ENCODE measurements around the gene SPATS2. TPM values are rescaled to one million over a fixed set of nuclear protein-coding genes. Genes with fewer than 3 reads are reported as not detected.

Gene SPATS2
- total RNA-seq, 4 donors from 2014 or later = 24.7 to 37.8 (median 30.1) TPM

GRCh38 chr12:49336645-49337584 lies 30.3 kb upstream of the SPATS2 start, which contains the start of gene C1QL4:
TSS of gene C1QL4 (minus strand) at chr12:49337188. CDS start at chr12:49336477, 711 bp downstream.
- H3K9me3 ChIP-seq = no peaks in the 10 kb centered on the region
- peak; percentile 81 to 84 for DNase-seq
- 2% methylated on average over 18 to 33 of the region's 65 CpGs for WGBS, 2 donors
- H3K27ac ChIP-seq = no peak within 1 kb of the TSS
- intact Hi-C loops (cut with DNase I) = no loop called here
- peaks cover 3 to 33% of the 10 kb centered on the region in 2 donors for H3K4me1 ChIP-seq
- H3K27me3 ChIP-seq = peaks cover 7% of the 10 kb centered on the region
- no peaks in the 10 kb centered on the region for H3K36me3 ChIP-seq
- H3K4me3 ChIP-seq (replicated peaks in 1 of 3) = peak within 1 kb of the TSS in 1 of 3 donors; percentile 27
- TF ChIP-seq POLR2A (IDR thresholded peaks at IDR 0.05) (no peak), CTCF (IDR thresholded peaks at IDR 0.05) (peak; percentile 51 to 99 (median 84))

GRCh38 chr12:49338830-49339463 lies 28.3 kb upstream of the SPATS2 start:
- Histone ChIP-seq H3K27me3 (peaks cover 7% of the 10 kb centered on the region), H3K36me3 (no peaks in the 10 kb centered on the region), H3K9me3 (no peaks in the 10 kb centered on the region), H3K4me3 (replicated peaks in 1 of 3) (no peak overlapping the region), H3K4me1 (peaks cover 15 to 44% of the 10 kb centered on the region in 2 donors), H3K27ac (no peak overlapping the region)
- DNase-seq = no peak
- no peak for TF ChIP-seq POLR2A (IDR thresholded peaks at IDR 0.05)
- no peak for TF ChIP-seq CTCF (IDR thresholded peaks at IDR 0.05)
- intact Hi-C loops (cut with DNase I) = no loop called here
- WGBS, 2 donors = 67 to 78% methylated on average over 5 to 6 of the region's 6 CpGs

- intact Hi-C loops (cut with DNase I) = no loop called here
- H3K4me3 ChIP-seq (replicated peaks in 1 of 3) = no peak overlapping the region
Observed at GRCh38 chr12:49339464-49339861, 27.8 kb upstream of the SPATS2 start.

GRCh38 chr12:49340095-49340870 lies 27.0 kb upstream of the SPATS2 start:
- no peak for DNase-seq
- intact Hi-C loops (cut with DNase I) = no loop called here
- Histone ChIP-seq H3K9me3 (no peaks in the 10 kb centered on the region), H3K4me1 (peaks cover 22 to 56% of the 10 kb centered on the region in 2 donors), H3K27ac (no peak overlapping the region), H3K27me3 (peaks cover 7% of the 10 kb centered on the region), H3K4me3 (replicated peaks in 1 of 3) (no peak overlapping the region), H3K36me3 (no peaks in the 10 kb centered on the region)
- TF ChIP-seq POLR2A (IDR thresholded peaks at IDR 0.05) (no peak), CTCF (IDR thresholded peaks at IDR 0.05) (no peak)
- 81% methylated on average over 6 of the region's 6 CpGs for WGBS, 2 donors

More at GRCh38 chr12:49339464-49339861, 27.8 kb upstream of the SPATS2 start:
- H3K27ac ChIP-seq = no peak overlapping the region
- WGBS, 2 donors = 26 to 28% methylated on average over 5 of the region's 5 CpGs
- TF ChIP-seq CTCF (IDR thresholded peaks at IDR 0.05) (no peak), POLR2A (IDR thresholded peaks at IDR 0.05) (no peak)
- H3K9me3 ChIP-seq = no peaks in the 10 kb centered on the region
- H3K36me3 ChIP-seq = no peaks in the 10 kb centered on the region
- H3K27me3 ChIP-seq = peaks cover 7% of the 10 kb centered on the region
- peak; percentile 58 to 73 for DNase-seq
- peaks cover 15 to 49% of the 10 kb centered on the region in 2 donors for H3K4me1 ChIP-seq

Data from thyroid gland (tissue), 4 donors.